Heart left ventricle (tissue), 13 donors: ENCODE measurements around the gene GATAD2A.

Experiments
- POLR2A ChIP-seq, 2 donors: fragments of 450-650 bp; IDR thresholded peaks; one replicate each; pipeline ENCODE4 v1.6.1; 2017; ENCODE audit warnings: antibody characterized with exemption in 2 of 2, mild to moderate bottlenecking in 2 of 2, moderate library complexity in 2 of 2
- TF ChIP-seq, protein P1 (sequence below), 12 donors: fragments of 200-600 bp; sonication (generic) in 4 of 12; IDR thresholded peaks; one replicate each; pipeline versions ENCODE4 v1.5.0 to v1.8.0; 2018 to 2022; ENCODE audit warnings: antibody characterized with exemption in 12 of 12, mild to moderate bottlenecking in 5 of 12
- donor health status: ischemic (EF 13 %, LVEDD 7.1; RV severe dilation, severe dysfunction).
- donor health status: DM: no; HTN: yes; CAD: no.
- donor health status: DM: no; HTN: no; CAD: no.
- donor health status: ischemic (EF 25% LVEDD 6.9; RV normal size, moderate dysfunction).
- donor health status: ischemic (EF 25% LVEDD 5.7; RV mildly dilated, moderate dysfunction).
- donor health status: ischemic (EF 35%, LVEDD 5.7; RV mildly dilated, moderate dysfunction).
- donor health status: nonischemic (EF 11% LVEDD 7.7; RV severe dilation, severe dysfunction).
- donor health status: DM: yes; HTN: yes; CAD: no.
- donor health status: PGD.
- donor health status: ischemic (EF 29% LVEDD 5.4; RV normal size, mild dysfunction).
- donor health status: nonischemic (EF 23%, LVEDD 6.1; RV moderate dilation, normal function).

DNA sequence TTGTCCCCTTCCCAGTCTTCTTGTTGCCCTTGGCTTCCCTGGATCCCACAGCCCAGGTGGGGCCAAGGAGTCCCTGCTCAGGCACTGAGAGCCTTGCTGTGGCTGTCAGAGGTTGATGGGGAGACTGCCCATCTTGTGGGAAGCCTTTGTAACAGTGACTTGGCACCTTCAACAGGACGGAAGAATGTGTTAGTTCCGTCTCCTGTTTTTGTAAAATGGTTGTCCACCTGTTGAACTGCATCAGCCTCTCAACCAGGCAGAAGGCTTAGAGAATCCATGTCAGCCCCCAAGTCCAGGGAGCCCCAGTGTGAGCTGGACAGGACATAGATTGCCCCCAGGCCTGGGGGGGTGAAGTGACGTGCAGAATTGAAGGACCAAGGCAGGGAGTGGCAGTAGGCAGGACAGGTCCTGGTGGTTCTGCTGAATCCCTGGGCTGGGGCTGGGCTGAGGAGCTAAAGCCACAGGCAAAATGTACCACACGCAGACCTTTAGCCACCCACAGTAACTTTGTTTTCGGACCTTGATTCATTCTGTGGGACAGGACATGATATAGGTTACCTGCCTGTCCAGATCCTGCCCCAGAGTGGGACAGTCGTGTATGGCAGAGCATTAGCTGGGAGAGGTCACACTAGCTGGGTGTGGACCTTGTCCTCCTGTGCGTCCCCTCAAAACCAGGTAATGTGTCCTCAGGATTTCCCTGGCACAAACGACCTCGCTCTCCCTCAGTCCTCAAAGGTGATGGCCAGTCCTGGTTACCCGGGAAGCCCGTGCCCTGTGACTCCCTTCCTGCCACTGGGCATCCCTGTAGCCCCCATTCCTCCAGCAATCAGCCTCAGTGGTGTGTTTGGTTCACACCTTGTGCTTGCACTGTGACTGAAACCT is 47.0 kb downstream of the GATAD2A start:
- TF ChIP-seq, protein P1, sequence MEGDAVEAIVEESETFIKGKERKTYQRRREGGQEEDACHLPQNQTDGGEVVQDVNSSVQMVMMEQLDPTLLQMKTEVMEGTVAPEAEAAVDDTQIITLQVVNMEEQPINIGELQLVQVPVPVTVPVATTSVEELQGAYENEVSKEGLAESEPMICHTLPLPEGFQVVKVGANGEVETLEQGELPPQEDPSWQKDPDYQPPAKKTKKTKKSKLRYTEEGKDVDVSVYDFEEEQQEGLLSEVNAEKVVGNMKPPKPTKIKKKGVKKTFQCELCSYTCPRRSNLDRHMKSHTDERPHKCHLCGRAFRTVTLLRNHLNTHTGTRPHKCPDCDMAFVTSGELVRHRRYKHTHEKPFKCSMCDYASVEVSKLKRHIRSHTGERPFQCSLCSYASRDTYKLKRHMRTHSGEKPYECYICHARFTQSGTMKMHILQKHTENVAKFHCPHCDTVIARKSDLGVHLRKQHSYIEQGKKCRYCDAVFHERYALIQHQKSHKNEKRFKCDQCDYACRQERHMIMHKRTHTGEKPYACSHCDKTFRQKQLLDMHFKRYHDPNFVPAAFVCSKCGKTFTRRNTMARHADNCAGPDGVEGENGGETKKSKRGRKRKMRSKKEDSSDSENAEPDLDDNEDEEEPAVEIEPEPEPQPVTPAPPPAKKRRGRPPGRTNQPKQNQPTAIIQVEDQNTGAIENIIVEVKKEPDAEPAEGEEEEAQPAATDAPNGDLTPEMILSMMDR (IDR thresholded peaks at IDR 0.05), result no peak
- no peak for TF ChIP-seq POLR2A (IDR thresholded peaks at IDR 0.05)
